K562 (cell line): ENCODE results near the gene ZER1. TPM values are rescaled to one million over a fixed set of nuclear protein-coding genes. Genes with fewer than 3 reads are reported as not detected.

Source experiments
- CBFA2T3 ChIP-seq: fragments of 450-650 bp; IDR thresholded peaks from 2 replicates; pipeline ENCODE4 v1.6.1; 2017
- NFRKB ChIP-seq: fragments of 450-650 bp; IDR thresholded peaks from 2 replicates; pipeline ENCODE4 v1.6.1; 2016; ENCODE audit warnings: low read depth
- SRSF1 ChIP-seq: fragments of 200-400 bp; formaldehyde crosslinking; IDR thresholded peaks from 2 replicates; pipeline ENCODE4 v1.6.1; 2017; ENCODE audit warnings: mild to moderate bottlenecking, low read depth, low read length, moderate library complexity
- ZEB2 ChIP-seq: fragments of 450-650 bp; IDR thresholded peaks from 2 replicates; pipeline ENCODE4 v1.6.1; 2016
- polyA plus RNA-seq, 8 experiments: library from polyadenylated mRNA; depleted of rRNA in 4 of 8; stranded (reverse) in 5 of 8; unstranded in 3 of 8; fragments of >200 nt; fragmentation: Nextera tagmentation in 2 of 8; fragmentation: Illumina TruSeq in 1 of 8; extraction: Ambion mirVana in 2 of 8; extraction: Trizol in 1 of 8; gene quantifications; 2 replicates each; pipeline versions ENCODE4 v1.2.1 to v1.2.3, GENCODE V29; 2011 to 2014; ENCODE audit warnings: inconsistent platforms in 1 of 8, missing spikeins in 1 of 8
- total RNA-seq, 7 experiments: library from RNA; depleted of rRNA in 6 of 7; stranded (reverse); fragments of >200 nt in 6 of 7; fragmentation: Illumina TruSeq in 2 of 7; extraction: Trizol in 2 of 7; gene quantifications; 2 replicates each; pipeline versions ENCODE4 v1.2.1 to v1.2.3, GENCODE V29; 2011 to 2021; ENCODE audit warnings: low replicate concordance in 1 of 7
- TF ChIP-seq, protein P1 (sequence below): fragments of 450-650 bp; IDR thresholded peaks from 2 replicates; pipeline ENCODE4 v1.6.1; 2017; ENCODE audit warnings: antibody characterized with exemption, mild to moderate bottlenecking
- TF ChIP-seq, protein P2 (sequence below), 2 experiments: fragments of 450-650 bp in 1 of 2; IDR thresholded peaks; 2 replicates each; pipeline ENCODE4 v1.6.1; 2011 to 2017; ENCODE audit warnings: low read depth in 2 of 2, antibody characterized with exemption in 1 of 2, borderline replicate concordance in 1 of 2, low read length in 1 of 2, mild to moderate bottlenecking in 1 of 2, mixed read lengths in 1 of 2; ENCODE audit not compliant: control insufficient read depth in 1 of 2
- TF ChIP-seq, protein P3 (sequence below): sonication (generic); formaldehyde crosslinking; IDR thresholded peaks from 2 replicates; pipeline ENCODE4 v1.8.0; 2022; ENCODE audit warnings: missing genetic modification reagents, mild to moderate bottlenecking, moderate library complexity, borderline replicate concordance
- TF ChIP-seq, protein P4 (sequence below): fragments of 250-450 bp; sonication (Bioruptor Pico); IDR thresholded peaks from 2 replicates; pipeline ENCODE4 v1.5.0; 2022; ENCODE audit warnings: mild to moderate bottlenecking
- TF ChIP-seq, protein P5 (sequence below): sonication (generic); formaldehyde crosslinking; IDR thresholded peaks from 2 replicates; pipeline ENCODE4 v1.5.0; 2020; ENCODE audit warnings: missing genetic modification reagents
- TF ChIP-seq, protein P6 (sequence below): fragments of 450-650 bp; IDR thresholded peaks from 2 replicates; pipeline ENCODE4 v1.6.1; 2016; ENCODE audit warnings: mild to moderate bottlenecking

The ZER1 gene
- total and polyA plus RNA-seq, 9 of the 15 experiments (the other 6 are each of a cell fraction or from before 2014, with no cell fraction given): 0.07 to 10.7 (median 6.2) TPM

DNA sequence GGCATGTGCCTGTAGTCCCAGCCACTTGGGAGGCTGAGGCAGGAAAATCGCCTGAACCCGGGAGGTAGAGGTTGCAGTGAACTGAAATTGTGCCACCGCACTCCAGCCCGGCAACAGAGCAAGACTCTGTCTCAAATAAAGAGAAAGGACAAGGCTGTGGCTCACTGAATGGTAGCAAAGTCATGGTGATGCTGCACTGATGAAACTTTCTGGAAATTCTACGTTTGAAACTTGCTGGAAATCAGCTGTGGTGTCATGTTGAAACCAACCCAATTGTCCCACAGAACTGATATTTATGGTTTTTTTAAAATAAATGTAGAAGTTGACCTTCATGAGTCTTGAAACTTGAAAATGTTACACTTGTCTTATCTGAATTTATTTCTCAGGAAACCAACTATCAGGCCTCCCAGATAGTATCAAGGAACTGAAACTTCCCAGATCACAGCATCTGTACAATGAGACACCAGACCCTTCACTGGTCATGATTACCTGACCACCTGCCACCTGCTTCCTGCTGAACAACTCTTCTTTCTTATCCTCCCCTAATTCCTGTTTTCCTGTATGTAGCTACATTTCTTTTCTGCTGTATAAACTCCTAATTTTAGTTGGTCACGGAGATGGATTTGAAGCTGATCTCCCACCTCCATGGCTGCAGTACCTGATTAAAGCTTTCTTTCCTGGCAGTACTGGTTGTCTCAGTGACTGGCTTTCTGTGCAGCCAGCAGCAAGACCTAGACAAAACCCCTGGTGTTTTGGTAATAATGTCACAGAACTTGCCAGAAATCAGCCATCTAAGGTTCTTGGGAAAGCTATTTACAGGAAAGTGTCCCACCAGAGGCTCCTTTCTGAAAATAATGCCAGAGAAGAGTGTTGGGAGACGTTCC is 9.7 kb upstream of the ZER1 start (continued):
- TF ChIP-seq, protein P1, sequence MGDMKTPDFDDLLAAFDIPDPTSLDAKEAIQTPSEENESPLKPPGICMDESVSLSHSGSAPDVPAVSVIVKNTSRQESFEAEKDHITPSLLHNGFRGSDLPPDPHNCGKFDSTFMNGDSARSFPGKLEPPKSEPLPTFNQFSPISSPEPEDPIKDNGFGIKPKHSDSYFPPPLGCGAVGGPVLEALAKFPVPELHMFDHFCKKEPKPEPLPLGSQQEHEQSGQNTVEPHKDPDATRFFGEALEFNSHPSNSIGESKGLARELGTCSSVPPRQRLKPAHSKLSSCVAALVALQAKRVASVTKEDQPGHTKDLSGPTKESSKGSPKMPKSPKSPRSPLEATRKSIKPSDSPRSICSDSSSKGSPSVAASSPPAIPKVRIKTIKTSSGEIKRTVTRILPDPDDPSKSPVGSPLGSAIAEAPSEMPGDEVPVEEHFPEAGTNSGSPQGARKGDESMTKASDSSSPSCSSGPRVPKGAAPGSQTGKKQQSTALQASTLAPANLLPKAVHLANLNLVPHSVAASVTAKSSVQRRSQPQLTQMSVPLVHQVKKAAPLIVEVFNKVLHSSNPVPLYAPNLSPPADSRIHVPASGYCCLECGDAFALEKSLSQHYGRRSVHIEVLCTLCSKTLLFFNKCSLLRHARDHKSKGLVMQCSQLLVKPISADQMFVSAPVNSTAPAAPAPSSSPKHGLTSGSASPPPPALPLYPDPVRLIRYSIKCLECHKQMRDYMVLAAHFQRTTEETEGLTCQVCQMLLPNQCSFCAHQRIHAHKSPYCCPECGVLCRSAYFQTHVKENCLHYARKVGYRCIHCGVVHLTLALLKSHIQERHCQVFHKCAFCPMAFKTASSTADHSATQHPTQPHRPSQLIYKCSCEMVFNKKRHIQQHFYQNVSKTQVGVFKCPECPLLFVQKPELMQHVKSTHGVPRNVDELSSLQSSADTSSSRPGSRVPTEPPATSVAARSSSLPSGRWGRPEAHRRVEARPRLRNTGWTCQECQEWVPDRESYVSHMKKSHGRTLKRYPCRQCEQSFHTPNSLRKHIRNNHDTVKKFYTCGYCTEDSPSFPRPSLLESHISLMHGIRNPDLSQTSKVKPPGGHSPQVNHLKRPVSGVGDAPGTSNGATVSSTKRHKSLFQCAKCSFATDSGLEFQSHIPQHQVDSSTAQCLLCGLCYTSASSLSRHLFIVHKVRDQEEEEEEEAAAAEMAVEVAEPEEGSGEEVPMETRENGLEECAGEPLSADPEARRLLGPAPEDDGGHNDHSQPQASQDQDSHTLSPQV: peak; percentile 61; the same call in 1 of the 2 replicates
- TF ChIP-seq, protein P2, sequence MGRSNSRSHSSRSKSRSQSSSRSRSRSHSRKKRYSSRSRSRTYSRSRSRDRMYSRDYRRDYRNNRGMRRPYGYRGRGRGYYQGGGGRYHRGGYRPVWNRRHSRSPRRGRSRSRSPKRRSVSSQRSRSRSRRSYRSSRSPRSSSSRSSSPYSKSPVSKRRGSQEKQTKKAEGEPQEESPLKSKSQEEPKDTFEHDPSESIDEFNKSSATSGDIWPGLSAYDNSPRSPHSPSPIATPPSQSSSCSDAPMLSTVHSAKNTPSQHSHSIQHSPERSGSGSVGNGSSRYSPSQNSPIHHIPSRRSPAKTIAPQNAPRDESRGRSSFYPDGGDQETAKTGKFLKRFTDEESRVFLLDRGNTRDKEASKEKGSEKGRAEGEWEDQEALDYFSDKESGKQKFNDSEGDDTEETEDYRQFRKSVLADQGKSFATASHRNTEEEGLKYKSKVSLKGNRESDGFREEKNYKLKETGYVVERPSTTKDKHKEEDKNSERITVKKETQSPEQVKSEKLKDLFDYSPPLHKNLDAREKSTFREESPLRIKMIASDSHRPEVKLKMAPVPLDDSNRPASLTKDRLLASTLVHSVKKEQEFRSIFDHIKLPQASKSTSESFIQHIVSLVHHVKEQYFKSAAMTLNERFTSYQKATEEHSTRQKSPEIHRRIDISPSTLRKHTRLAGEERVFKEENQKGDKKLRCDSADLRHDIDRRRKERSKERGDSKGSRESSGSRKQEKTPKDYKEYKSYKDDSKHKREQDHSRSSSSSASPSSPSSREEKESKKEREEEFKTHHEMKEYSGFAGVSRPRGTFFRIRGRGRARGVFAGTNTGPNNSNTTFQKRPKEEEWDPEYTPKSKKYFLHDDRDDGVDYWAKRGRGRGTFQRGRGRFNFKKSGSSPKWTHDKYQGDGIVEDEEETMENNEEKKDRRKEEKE (IDR thresholded peaks at IDR 0.05; ENCODE audit: borderline replicate concordance in 1 of 2, control insufficient read depth in 1 of 2, low read depth in 2 of 2, low read length in 1 of 2): no peak
- TF ChIP-seq SRSF1 (no peak), CBFA2T3 (0 out of 2 replicates have a peak, but pooled peaks have one; percentile 17), NFRKB (0 out of 2 replicates have a peak, but pooled peaks have one; percentile 49), ZEB2 (peak; percentile 39; the same call in 1 of the 2 replicates)
- TF ChIP-seq, protein P3, sequence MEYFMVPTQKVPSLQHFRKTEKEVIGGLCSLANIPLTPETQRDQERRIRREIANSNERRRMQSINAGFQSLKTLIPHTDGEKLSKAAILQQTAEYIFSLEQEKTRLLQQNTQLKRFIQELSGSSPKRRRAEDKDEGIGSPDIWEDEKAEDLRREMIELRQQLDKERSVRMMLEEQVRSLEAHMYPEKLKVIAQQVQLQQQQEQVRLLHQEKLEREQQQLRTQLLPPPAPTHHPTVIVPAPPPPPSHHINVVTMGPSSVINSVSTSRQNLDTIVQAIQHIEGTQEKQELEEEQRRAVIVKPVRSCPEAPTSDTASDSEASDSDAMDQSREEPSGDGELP (CRISPR knock-in tag): peak; percentile 34; the same call in 1 of the 2 replicates
- TF ChIP-seq, protein P4, sequence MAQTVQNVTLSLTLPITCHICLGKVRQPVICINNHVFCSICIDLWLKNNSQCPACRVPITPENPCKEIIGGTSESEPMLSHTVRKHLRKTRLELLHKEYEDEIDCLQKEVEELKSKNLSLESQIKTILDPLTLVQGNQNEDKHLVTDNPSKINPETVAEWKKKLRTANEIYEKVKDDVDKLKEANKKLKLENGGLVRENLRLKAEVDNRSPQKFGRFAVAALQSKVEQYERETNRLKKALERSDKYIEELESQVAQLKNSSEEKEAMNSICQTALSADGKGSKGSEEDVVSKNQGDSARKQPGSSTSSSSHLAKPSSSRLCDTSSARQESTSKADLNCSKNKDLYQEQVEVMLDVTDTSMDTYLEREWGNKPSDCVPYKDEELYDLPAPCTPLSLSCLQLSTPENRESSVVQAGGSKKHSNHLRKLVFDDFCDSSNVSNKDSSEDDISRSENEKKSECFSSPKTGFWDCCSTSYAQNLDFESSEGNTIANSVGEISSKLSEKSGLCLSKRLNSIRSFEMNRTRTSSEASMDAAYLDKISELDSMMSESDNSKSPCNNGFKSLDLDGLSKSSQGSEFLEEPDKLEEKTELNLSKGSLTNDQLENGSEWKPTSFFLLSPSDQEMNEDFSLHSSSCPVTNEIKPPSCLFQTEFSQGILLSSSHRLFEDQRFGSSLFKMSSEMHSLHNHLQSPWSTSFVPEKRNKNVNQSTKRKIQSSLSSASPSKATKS: no peak
- TF ChIP-seq, protein P5, sequence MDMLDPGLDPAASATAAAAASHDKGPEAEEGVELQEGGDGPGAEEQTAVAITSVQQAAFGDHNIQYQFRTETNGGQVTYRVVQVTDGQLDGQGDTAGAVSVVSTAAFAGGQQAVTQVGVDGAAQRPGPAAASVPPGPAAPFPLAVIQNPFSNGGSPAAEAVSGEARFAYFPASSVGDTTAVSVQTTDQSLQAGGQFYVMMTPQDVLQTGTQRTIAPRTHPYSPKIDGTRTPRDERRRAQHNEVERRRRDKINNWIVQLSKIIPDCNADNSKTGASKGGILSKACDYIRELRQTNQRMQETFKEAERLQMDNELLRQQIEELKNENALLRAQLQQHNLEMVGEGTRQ (CRISPR knock-in tag): no peak
- TF ChIP-seq, protein P6, sequence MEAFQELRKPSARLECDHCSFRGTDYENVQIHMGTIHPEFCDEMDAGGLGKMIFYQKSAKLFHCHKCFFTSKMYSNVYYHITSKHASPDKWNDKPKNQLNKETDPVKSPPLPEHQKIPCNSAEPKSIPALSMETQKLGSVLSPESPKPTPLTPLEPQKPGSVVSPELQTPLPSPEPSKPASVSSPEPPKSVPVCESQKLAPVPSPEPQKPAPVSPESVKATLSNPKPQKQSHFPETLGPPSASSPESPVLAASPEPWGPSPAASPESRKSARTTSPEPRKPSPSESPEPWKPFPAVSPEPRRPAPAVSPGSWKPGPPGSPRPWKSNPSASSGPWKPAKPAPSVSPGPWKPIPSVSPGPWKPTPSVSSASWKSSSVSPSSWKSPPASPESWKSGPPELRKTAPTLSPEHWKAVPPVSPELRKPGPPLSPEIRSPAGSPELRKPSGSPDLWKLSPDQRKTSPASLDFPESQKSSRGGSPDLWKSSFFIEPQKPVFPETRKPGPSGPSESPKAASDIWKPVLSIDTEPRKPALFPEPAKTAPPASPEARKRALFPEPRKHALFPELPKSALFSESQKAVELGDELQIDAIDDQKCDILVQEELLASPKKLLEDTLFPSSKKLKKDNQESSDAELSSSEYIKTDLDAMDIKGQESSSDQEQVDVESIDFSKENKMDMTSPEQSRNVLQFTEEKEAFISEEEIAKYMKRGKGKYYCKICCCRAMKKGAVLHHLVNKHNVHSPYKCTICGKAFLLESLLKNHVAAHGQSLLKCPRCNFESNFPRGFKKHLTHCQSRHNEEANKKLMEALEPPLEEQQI: no peak
